Glomerular visceral epithelial cell (primary cell): ENCODE results near the gene MED12L.
A peak's percentile ranks its signal among the peaks of the same experiment; 100 is the strongest.
"Not testable (repeated sequence)": the region's sequence is repeated elsewhere in the genome, so short reads cannot be mapped to it uniquely, and the experiment has no call there.

Experiments
- DNase-seq: peaks from one replicate; pipeline ENCODE4 v3.0.0-alpha.2; 2016; ENCODE audit errors: extremely low spot score

MED12L gene

GRCh38 chr3:151085227-151085888, at the start of gene MED12L:
Gene MED12L, plus strand, starts transcription at chr3:151085664. Its CDS starts 1,263 bp downstream, at chr3:151086927.
- peak; percentile 78 for DNase-seq

- peak; percentile 91 for DNase-seq
Measured at GRCh38 chr3:151037746-151038477, 47.6 kb upstream of the MED12L start.

- DNase-seq = no peak
Measured at GRCh38 chr3:151044706-151045105, 40.8 kb upstream of the MED12L start.

GRCh38 chr3:151047636-151048035, 37.8 kb upstream of the MED12L start:
- DNase-seq = no peak

- no peak for DNase-seq
Measured at GRCh38 chr3:151051533-151051932, 33.9 kb upstream of the MED12L start.

- no peak for DNase-seq
Measured at GRCh38 chr3:151052346-151052745, 33.1 kb upstream of the MED12L start.

- DNase-seq = no peak
Measured at GRCh38 chr3:151052756-151053155, 32.7 kb upstream of the MED12L start.

- DNase-seq = no peak
Measured at GRCh38 chr3:151058740-151059139, 26.7 kb upstream of the MED12L start.

GRCh38 chr3:151062611-151063010, 22.9 kb upstream of the MED12L start:
- no peak for DNase-seq

- no peak for DNase-seq
Measured at GRCh38 chr3:151067158-151067557, 18.3 kb upstream of the MED12L start.

GRCh38 chr3:151072842-151073241, 12.6 kb upstream of the MED12L start:
- not testable (repeated sequence) for DNase-seq

- no peak for DNase-seq
Measured at GRCh38 chr3:151074256-151074655, 11.2 kb upstream of the MED12L start.

GRCh38 chr3:151075869-151076562, 9.4 kb upstream of the MED12L start:
- no peak for DNase-seq

GRCh38 chr3:151076626-151077025, 8.8 kb upstream of the MED12L start:
- DNase-seq = no peak

- not testable (repeated sequence) for DNase-seq
Measured at GRCh38 chr3:151081082-151081481, 4.4 kb upstream of the MED12L start.

- no peak for DNase-seq
Measured at GRCh38 chr3:151082880-151083838, 2.3 kb upstream of the MED12L start.

GRCh38 chr3:151084893-151085226, 604 bp upstream of the MED12L start:
- DNase-seq = no peak

GRCh38 chr3:151085889-151086483, 522 bp downstream of the MED12L start:
- peak; percentile 18 for DNase-seq

- peak; percentile 86 for DNase-seq
Measured at GRCh38 chr3:151086484-151087456, 1.3 kb downstream of the MED12L start.

GRCh38 chr3:151087648-151088047, 2.2 kb downstream of the MED12L start:
- no peak for DNase-seq
